ENCODE data around the gene ITGA11. TPM values are rescaled to one million over a fixed set of nuclear protein-coding genes. Genes with fewer than 3 reads are reported as not detected.

ITGA11 gene
- total and polyA plus RNA-seq, 2 donors (not counting 1 experiment from before 2014, with no cell fraction given): 21.5 to 29.6 TPM

DNA sequence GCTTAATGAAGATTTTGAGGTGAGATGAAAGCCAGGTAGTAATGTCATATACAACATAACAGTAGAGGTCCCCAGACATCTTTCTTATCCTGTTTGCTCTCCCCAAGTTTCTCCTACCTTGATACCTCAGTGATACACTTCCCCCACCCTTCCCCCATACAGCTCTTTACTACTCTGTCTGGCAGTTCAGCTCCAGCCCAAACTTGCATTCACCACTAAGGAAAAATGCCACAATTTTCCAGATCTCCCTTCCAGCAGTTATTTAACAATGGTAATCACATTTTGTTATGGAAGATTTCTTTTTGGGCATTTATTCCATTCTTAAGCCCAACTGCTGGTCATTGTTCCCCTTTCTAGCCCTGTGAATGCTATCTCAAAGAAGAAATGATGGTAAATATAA, 34.9 kb upstream of the ITGA11 start:
- Histone ChIP-seq H3K4me3 (replicated peaks in 1 of 4; ENCODE audit: control extremely low read depth in 1 of 4, insufficient read depth in 1 of 4, low read depth in 3 of 4, low read length in 4 of 4) (no peak overlapping the region), H4K20me1 (ENCODE audit: control insufficient read depth, extremely low read depth, insufficient read depth, low read length) (no peaks in the 10 kb centered on the region), H3K4me1 (ENCODE audit: control insufficient read depth, extremely low read depth, insufficient read depth, low read length) (no peaks in the 10 kb centered on the region), H3K9ac (ENCODE audit: insufficient read depth, low read length) (no peak overlapping the region), H3K27me3 (ENCODE audit: control insufficient read depth, insufficient read depth, low read length) (peaks cover 5% of the 10 kb centered on the region), H3K4me2 (ENCODE audit: extremely low read depth, insufficient read depth, low read length) (no peak overlapping the region), H2AFZ (ENCODE audit: low read length) (no peak overlapping the region), H3K79me2 (ENCODE audit: control insufficient read depth, insufficient read depth, low read length) (no peaks in the 10 kb centered on the region), H3K27ac (ENCODE audit: insufficient read depth, low read length) (no peak overlapping the region), H3K36me3 (ENCODE audit: control insufficient read depth, insufficient read depth, low read length) (no peaks in the 10 kb centered on the region), H3K9me3 (ENCODE audit: control insufficient read depth, insufficient read depth, low read depth, low read length) (no peaks in the 10 kb centered on the region)
- no peak for TF ChIP-seq EZH2 (IDR thresholded peaks at IDR 0.05; ENCODE audit: low read length, missing control alignments)
- TF ChIP-seq, protein P1, sequence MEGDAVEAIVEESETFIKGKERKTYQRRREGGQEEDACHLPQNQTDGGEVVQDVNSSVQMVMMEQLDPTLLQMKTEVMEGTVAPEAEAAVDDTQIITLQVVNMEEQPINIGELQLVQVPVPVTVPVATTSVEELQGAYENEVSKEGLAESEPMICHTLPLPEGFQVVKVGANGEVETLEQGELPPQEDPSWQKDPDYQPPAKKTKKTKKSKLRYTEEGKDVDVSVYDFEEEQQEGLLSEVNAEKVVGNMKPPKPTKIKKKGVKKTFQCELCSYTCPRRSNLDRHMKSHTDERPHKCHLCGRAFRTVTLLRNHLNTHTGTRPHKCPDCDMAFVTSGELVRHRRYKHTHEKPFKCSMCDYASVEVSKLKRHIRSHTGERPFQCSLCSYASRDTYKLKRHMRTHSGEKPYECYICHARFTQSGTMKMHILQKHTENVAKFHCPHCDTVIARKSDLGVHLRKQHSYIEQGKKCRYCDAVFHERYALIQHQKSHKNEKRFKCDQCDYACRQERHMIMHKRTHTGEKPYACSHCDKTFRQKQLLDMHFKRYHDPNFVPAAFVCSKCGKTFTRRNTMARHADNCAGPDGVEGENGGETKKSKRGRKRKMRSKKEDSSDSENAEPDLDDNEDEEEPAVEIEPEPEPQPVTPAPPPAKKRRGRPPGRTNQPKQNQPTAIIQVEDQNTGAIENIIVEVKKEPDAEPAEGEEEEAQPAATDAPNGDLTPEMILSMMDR (conservative IDR thresholded peaks at IDR 0.05 in 1 of 2, IDR thresholded peaks at IDR 0.05 in 1 of 2; ENCODE audit: low read depth in 1 of 2, low read length in 2 of 2): no peak
- no peak for DNase-seq (ENCODE audit: low read depth in 2 of 2)

DNA sequence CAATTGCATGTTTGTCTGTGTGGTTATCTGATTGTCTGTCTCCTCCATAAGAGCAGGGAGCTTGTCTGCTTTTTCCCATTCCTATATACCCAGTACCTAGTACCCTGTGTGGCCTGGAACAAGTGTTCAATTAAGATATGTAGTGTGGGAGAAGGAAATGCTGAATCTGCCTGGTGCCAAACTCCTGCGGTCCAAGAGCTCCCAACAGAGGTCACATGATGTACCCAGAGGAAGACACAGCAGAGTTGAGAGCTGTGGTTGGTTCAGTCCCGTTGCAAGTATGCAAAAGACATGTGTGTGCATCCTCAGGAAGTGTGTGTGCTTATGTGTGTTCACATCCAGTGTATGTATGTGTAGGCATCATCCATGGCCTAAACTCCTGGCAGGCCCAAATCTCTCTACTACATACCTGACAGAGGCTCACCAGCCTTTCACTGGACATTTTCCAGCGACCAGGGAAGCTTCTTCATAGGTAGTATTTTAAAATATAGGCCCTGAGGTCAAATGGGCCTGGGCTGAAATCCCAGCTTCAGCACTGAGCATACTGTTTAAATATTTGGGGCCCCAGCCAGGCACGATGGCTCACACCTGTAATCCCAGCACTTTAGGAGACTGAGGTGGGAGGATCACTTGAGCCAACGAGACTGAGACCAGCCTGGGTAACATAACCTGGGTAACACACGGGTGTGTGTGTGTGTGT, 34.0 kb upstream of the ITGA11 start:
- Histone ChIP-seq H3K4me3 (replicated peaks in 1 of 4; ENCODE audit: control extremely low read depth in 1 of 4, insufficient read depth in 1 of 4, low read depth in 3 of 4, low read length in 4 of 4) (no peak overlapping the region), H3K27ac (ENCODE audit: insufficient read depth, low read length) (no peak overlapping the region), H3K27me3 (ENCODE audit: control insufficient read depth, insufficient read depth, low read length) (peaks cover 5% of the 10 kb centered on the region), H3K9me3 (ENCODE audit: control insufficient read depth, insufficient read depth, low read depth, low read length) (no peaks in the 10 kb centered on the region), H4K20me1 (ENCODE audit: control insufficient read depth, extremely low read depth, insufficient read depth, low read length) (no peaks in the 10 kb centered on the region), H3K9ac (ENCODE audit: insufficient read depth, low read length) (no peak overlapping the region), H3K36me3 (ENCODE audit: control insufficient read depth, insufficient read depth, low read length) (no peaks in the 10 kb centered on the region), H3K79me2 (ENCODE audit: control insufficient read depth, insufficient read depth, low read length) (no peaks in the 10 kb centered on the region), H3K4me1 (ENCODE audit: control insufficient read depth, extremely low read depth, insufficient read depth, low read length) (no peaks in the 10 kb centered on the region), H2AFZ (ENCODE audit: low read length) (no peak overlapping the region), H3K4me2 (ENCODE audit: extremely low read depth, insufficient read depth, low read length) (no peak overlapping the region)
- TF ChIP-seq, protein P1 (conservative IDR thresholded peaks at IDR 0.05 in 1 of 2, IDR thresholded peaks at IDR 0.05 in 1 of 2; ENCODE audit: low read depth in 1 of 2, low read length in 2 of 2): no peak
- TF ChIP-seq EZH2 (IDR thresholded peaks at IDR 0.05; ENCODE audit: low read length, missing control alignments): no peak
- no peak for DNase-seq (ENCODE audit: low read depth in 2 of 2)

DNA sequence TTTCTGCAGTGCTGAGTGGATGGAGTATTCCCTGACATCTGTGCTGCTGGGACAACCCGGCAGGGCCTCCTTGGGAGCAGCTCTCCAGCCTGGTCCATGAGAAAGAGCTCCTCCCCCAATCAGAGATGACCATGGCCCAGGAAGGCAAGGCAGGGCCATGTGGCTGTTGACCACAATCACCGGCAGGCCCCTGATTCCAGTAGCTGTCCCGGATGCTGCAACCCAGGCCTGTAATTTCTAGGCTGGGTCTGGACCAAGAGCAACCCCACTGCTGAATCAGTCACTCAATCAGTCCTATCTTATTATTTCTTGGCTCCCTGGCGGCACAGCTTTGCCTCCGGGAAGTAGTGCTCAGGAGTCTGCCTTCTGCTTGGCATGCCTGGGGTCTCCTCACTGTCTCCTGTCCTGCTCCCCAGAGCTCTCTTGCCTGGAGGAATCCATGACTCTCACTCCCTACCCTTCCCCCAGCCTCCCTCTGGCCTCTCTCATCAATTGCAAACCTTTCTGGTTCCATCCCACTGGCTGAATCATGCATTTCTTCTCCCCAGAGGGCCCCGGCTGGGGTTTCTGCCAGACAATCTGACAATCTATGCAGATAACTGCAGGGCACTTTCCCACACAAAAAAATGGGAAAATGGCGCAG, 32.6 kb upstream of the ITGA11 start:
- Histone ChIP-seq H2AFZ (ENCODE audit: low read length) (no peak overlapping the region), H3K4me2 (ENCODE audit: extremely low read depth, insufficient read depth, low read length) (no peak overlapping the region)

More for the DNA sequence above, 32.6 kb upstream of the ITGA11 start:
- TF ChIP-seq, protein P1 (conservative IDR thresholded peaks at IDR 0.05 in 1 of 2, IDR thresholded peaks at IDR 0.05 in 1 of 2; ENCODE audit: low read depth in 1 of 2, low read length in 2 of 2): no peak
- TF ChIP-seq EZH2 (IDR thresholded peaks at IDR 0.05; ENCODE audit: low read length, missing control alignments): no peak
- H3K36me3 ChIP-seq (ENCODE audit: control insufficient read depth, insufficient read depth, low read length): no peaks in the 10 kb centered on the region
- no peaks in the 10 kb centered on the region for H3K4me1 ChIP-seq (ENCODE audit: control insufficient read depth, extremely low read depth, insufficient read depth, low read length)
- H4K20me1 ChIP-seq (ENCODE audit: control insufficient read depth, extremely low read depth, insufficient read depth, low read length): no peaks in the 10 kb centered on the region
- H3K9ac ChIP-seq (ENCODE audit: insufficient read depth, low read length): no peak overlapping the region
- DNase-seq (ENCODE audit: low read depth in 2 of 2): peak; percentile 38 to 67
- H3K4me3 ChIP-seq (replicated peaks in 1 of 4; ENCODE audit: control extremely low read depth in 1 of 4, insufficient read depth in 1 of 4, low read depth in 3 of 4, low read length in 4 of 4): no peak overlapping the region
- peaks cover 5% of the 10 kb centered on the region for H3K27me3 ChIP-seq (ENCODE audit: control insufficient read depth, insufficient read depth, low read length)
- H3K27ac ChIP-seq (ENCODE audit: insufficient read depth, low read length): no peak overlapping the region
- no peaks in the 10 kb centered on the region for H3K79me2 ChIP-seq (ENCODE audit: control insufficient read depth, insufficient read depth, low read length)
- no peaks in the 10 kb centered on the region for H3K9me3 ChIP-seq (ENCODE audit: control insufficient read depth, insufficient read depth, low read depth, low read length)

Data from fibroblast of lung (primary cell).